Anterior cingulate cortex (tissue), 58 donors: ENCODE results near the gene EXOSC3.
"Not testable (repeated sequence)": the region's sequence is repeated elsewhere in the genome, so short reads cannot be mapped to it uniquely, and the experiment has no call there.

Source experiments
- DNase-seq, 58 donors: peaks; one replicate each; lab custom pipeline; 2025; lab: John Stamatoyannopoulos, UW

Gene EXOSC3

GRCh38 chr9:37778534-37778933 is 6.3 kb downstream of the EXOSC3 start:
- DNase-seq: no peak

GRCh38 chr9:37776328-37776727 is 8.5 kb downstream of the EXOSC3 start:
- no peak for DNase-seq

- no peak for DNase-seq
Observed at GRCh38 chr9:37775216-37775919, 9.5 kb downstream of the EXOSC3 start.

- DNase-seq: no peak
Observed at GRCh38 chr9:37769995-37770394, 14.9 kb downstream of the EXOSC3 start.

- no peak for DNase-seq
Observed at GRCh38 chr9:37769306-37769705, 15.6 kb downstream of the EXOSC3 start.

- not testable (repeated sequence) for DNase-seq
Observed at GRCh38 chr9:37765263-37765662, 19.6 kb downstream of the EXOSC3 start.

- no peak for DNase-seq
Observed at GRCh38 chr9:37761511-37761910, 23.4 kb downstream of the EXOSC3 start.

- DNase-seq: no peak
Observed at GRCh38 chr9:37760416-37761161, 24.3 kb downstream of the EXOSC3 start.

GRCh38 chr9:37758747-37759146 is 26.1 kb downstream of the EXOSC3 start:
- no peak for DNase-seq

GRCh38 chr9:37753489-37754190 is 31.2 kb downstream of the EXOSC3 start, which contains the start of gene TRMT10B:
Gene TRMT10B (plus strand): TSS chr9:37753805. CDS start chr9:37761932, 8,127 bp downstream.
- peak in 56 of 58 donors; percentile 9 to 80 (median 56) for DNase-seq

- no peak for DNase-seq
Observed at GRCh38 chr9:37752642-37753488, 32.0 kb downstream of the EXOSC3 start.

GRCh38 chr9:37752112-37752511 is 32.8 kb downstream of the EXOSC3 start:
- DNase-seq: not testable (repeated sequence)

GRCh38 chr9:37751704-37752103 is 33.2 kb downstream of the EXOSC3 start:
- not testable (repeated sequence) for DNase-seq

- no peak for DNase-seq
Observed at GRCh38 chr9:37751186-37751585, 33.7 kb downstream of the EXOSC3 start.

- no peak for DNase-seq
Observed at GRCh38 chr9:37749129-37749528, 35.7 kb downstream of the EXOSC3 start.

- peak in 41 of 58 donors; percentile 4 to 69 (median 23) for DNase-seq
Observed at GRCh38 chr9:37747271-37747753, 37.6 kb downstream of the EXOSC3 start.

- DNase-seq: no peak
Observed at GRCh38 chr9:37746448-37747270, 38.2 kb downstream of the EXOSC3 start.

- DNase-seq: no peak
Observed at GRCh38 chr9:37745970-37746369, 38.9 kb downstream of the EXOSC3 start.
